ENCODE data around the gene TENM3. TPM values are rescaled to one million over a fixed set of nuclear protein-coding genes. Genes with fewer than 3 reads are reported as not detected.
A peak's percentile ranks its signal among the peaks of the same experiment; 100 is the strongest.
"Not testable (repeated sequence)": the region's sequence is repeated elsewhere in the genome, so short reads cannot be mapped to it uniquely, and the experiment has no call there.

TENM3 gene
- total RNA-seq, 1 donor from 2014 or later: 91.0 TPM

- DNase-seq (ENCODE audit: low read depth): no peak
Observed at GRCh38 chr4:182227611-182228010, 15.6 kb upstream of the TENM3 start.

DNA sequence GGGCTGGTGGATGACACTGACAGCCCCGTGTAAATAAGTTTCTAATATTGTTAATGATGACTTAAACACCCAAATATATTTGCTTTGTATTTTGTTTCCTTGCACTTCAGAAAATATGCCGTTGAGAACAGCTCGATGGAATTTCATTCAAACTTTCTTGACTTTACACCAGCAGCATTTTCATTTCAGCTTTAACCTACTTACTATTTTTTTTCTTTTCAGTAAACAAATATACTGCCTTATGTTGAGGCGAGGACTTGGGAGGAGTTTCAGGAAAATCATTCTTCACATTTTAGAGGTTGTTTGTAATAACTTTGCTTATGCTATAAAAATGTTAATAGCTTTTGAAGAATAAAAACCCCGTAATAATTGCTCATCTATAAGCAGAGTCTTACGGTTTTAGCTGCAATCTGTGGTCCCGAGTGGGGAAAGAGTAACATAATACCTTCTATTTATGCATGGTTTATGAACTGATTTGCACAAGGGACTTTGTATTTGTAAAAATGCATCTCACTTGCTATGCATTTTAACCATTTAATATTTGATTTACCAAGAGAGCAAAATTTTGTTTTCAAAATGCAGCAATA, 14.1 kb upstream of the TENM3 start:
- DNase-seq (ENCODE audit: low read depth): no peak

- DNase-seq (ENCODE audit: low read depth): no peak
Observed at GRCh38 chr4:182230256-182230655, 12.9 kb upstream of the TENM3 start.

GRCh38 chr4:182231080-182231479, 12.1 kb upstream of the TENM3 start:
- DNase-seq (ENCODE audit: low read depth): no peak

GRCh38 chr4:182231496-182231895, 11.7 kb upstream of the TENM3 start:
- DNase-seq (ENCODE audit: low read depth): peak; percentile 98

GRCh38 chr4:182233310-182234090, 9.7 kb upstream of the TENM3 start:
- DNase-seq (ENCODE audit: low read depth): no peak

DNA sequence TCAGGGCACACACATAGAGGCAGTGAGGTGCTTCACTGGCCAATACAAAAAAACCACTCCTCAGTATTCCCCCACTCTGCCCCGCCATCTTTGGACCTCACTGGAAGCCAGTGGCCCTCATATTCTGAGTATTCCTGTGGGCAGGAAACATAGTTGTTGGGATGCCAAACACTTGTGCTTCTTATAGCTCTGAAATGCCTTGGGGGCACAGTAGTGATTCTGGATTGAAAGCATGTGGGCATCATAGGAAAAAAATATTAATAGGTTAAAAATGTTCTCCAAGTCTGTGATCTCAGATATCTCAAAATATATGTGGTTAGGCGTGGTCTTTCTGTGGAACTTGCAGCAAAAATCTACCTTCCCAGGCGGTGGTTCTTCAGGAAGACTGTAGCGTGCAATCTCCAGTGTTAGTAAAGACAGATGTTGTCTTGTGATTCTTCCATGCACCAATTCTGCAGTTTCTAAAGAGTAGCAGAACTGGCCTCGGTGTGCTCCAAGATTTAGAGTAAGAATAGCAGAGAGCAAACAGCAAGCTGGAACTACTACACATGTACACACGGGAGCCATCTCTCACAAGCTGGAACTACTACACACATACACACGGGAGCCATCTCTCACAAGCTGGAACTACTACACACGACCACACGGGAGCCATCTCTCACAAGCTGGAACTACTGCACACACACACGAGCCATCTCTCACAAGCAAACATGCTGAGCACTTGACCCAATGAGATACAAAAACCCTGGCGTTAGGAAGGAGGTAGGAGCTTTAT, 8.0 kb upstream of the TENM3 start:
- peak; percentile 89 for DNase-seq (ENCODE audit: low read depth)

DNA sequence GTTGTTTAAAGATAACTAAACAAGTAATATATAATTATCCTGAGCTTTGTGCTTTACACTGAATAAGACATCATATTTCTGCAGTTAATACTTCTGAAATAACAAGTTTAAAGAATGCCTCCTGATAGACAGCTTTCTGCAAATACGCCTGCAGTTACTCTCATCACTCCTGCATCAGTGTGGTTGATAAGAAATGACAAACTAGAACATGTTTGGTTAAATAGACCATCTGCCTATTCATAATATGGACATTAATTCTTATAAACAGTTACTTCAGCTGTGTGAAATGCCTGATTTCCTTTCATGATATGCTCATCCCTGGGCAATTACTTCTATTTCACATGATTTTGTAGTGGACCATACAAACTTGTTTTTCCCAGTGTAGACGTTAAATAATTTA, 7.0 kb upstream of the TENM3 start:
- DNase-seq (ENCODE audit: low read depth): no peak

DNA sequence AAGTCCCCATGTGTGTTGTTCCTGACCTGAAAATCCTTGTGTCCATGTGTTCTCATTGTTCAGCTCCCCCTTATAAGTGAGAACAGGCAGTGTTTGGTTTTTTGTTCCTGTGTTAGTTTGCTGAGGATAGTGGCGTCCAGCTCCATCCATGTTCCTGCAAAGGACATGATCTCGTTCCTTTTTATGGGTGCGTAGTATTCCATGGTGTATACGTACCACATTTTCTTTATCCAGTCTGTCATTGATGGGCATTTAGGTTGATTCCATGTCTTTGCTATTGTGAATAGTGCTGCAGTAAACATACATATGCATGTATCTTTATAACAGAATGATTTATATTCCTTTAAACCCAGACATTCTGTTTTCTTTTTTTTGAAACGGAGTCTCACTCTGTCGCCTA, 6.2 kb upstream of the TENM3 start:
- not testable (repeated sequence) for DNase-seq (ENCODE audit: low read depth)

GRCh38 chr4:182238355-182238931, 4.8 kb upstream of the TENM3 start:
- peak; percentile 22 for DNase-seq (ENCODE audit: low read depth)

GRCh38 chr4:182240161-182241130, 2.8 kb upstream of the TENM3 start:
- DNase-seq (ENCODE audit: low read depth): peak; percentile 95

- DNase-seq (ENCODE audit: low read depth): not testable (repeated sequence)
Observed at GRCh38 chr4:182242260-182242659, 942 bp upstream of the TENM3 start.

- peak; percentile 34 for DNase-seq (ENCODE audit: low read depth)
Observed at GRCh38 chr4:182242787-182243186, 415 bp upstream of the TENM3 start.

DNA sequence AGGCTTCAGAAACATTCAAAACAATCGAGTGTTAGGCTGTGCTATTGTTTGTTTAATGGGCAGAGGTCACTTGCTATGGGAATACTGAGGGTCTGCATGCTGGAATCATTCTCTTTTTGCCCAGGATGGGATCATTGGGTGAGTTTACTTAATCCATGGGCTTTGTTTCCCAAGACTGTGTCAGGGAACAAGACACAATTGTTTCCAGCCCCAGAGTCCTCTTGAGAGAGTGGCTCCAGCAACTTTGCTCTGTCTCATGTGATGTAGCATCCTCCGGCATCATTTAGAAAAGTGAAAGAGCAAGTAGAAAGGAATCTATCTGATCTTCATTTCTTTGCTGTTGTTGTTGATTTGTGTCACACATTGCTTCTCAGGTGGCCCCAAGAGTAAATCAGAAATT, 1.8 kb downstream of the TENM3 start:
- DNase-seq (ENCODE audit: low read depth): no peak

DNA sequence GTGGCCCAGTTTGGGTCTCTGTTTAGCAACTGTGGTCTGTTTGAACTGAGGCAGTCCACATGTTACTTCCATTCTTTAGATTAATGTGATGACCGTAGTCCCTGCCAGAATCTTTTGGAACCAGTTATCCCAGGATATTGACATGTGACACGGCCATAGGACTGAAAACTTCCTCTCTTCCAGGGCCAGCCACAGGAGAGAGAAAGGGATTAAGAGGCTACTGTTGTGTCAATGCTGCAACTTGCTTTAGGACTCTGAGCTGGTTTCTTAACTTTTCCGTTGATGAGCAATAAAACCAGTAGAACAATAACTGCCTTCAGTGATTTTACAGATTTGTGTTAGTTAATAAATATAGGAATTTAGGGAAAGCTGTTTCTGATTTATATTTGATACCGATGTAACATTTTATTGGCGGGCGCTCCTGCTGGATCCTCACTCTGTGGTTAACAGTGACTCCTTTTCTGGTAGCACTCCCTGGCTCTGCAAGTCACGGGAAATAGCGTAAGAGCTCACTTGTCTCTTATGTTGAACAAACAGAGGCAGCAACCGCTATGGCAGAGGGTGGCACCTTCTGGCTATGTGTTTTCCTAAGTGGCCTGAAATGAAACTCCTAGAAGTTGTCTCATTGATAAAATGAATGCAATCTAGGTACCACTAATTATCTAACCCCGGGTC, 2.5 kb downstream of the TENM3 start:
- no peak for DNase-seq (ENCODE audit: low read depth)

- DNase-seq (ENCODE audit: low read depth): no peak
Observed at GRCh38 chr4:182246401-182247205, 3.4 kb downstream of the TENM3 start.

DNA sequence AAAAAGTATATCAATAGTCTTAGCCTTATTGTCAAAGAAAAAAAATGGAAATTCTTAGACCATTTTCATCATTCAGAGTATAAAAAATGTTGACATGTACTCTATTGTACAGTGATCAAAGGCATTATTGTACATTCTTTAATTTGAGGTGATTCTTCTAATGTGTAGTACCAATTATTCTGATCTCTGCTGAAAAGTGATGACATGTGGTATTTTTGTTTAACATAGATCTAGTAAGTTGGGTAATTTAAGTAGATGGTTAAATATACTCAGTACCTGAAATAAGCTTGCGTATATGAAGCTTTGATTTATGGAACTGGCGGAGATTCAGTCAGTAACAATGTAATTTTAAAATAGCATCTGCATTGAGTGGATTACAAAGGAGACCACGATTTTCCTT, 5.1 kb downstream of the TENM3 start:
- no peak for DNase-seq (ENCODE audit: low read depth)

GRCh38 chr4:182250446-182250845, 7.2 kb downstream of the TENM3 start:
- DNase-seq (ENCODE audit: low read depth): no peak

- DNase-seq (ENCODE audit: low read depth): no peak
Observed at GRCh38 chr4:182251116-182251515, 7.9 kb downstream of the TENM3 start.
